Fibroblast of pulmonary artery (primary cell): ENCODE measurements around the gene ALOX12B.
"Not testable (repeated sequence)": the region's sequence is repeated elsewhere in the genome, so short reads cannot be mapped to it uniquely, and the experiment has no call there.

Experiments used
- DNase-seq: peaks from one replicate; pipeline ENCODE4 v3.0.0-alpha.2; 2010; ENCODE audit warnings: low read depth
- H3K4me3 ChIP-seq: replicated peaks from 2 replicates; pipeline ENCODE4 v1.5.1; 2011; ENCODE audit warnings: low read depth, mild to moderate bottlenecking, control low read depth, low read length, moderate library complexity
- TF ChIP-seq, protein P1 (sequence below): IDR thresholded peaks from 2 replicates; pipeline ENCODE4 v1.5.1; 2011; ENCODE audit warnings: mild to moderate bottlenecking, control low read depth, low read length, inconsistent platforms; ENCODE audit errors: missing control alignments

The ALOX12B gene

DNA sequence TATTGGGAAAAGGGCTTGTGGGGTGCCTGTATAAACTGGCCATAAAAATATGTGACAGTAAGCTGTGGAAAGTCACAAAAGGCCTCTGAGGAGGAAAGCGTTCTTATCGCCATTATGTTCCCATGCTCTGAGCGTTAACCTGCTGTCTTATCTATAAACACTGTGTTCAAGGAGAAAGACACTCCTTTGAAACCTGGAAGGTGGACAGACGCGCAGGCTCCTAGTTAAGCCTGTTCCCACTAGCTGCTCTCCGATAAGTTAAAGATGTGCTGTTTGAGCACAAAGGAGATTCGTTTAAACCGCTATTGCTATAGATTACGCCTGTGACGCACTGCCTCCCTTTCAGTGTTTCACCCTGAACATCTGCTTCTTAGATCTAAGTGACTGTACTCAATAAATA, 5.2 kb downstream of the ALOX12B start:
- TF ChIP-seq, protein P1, sequence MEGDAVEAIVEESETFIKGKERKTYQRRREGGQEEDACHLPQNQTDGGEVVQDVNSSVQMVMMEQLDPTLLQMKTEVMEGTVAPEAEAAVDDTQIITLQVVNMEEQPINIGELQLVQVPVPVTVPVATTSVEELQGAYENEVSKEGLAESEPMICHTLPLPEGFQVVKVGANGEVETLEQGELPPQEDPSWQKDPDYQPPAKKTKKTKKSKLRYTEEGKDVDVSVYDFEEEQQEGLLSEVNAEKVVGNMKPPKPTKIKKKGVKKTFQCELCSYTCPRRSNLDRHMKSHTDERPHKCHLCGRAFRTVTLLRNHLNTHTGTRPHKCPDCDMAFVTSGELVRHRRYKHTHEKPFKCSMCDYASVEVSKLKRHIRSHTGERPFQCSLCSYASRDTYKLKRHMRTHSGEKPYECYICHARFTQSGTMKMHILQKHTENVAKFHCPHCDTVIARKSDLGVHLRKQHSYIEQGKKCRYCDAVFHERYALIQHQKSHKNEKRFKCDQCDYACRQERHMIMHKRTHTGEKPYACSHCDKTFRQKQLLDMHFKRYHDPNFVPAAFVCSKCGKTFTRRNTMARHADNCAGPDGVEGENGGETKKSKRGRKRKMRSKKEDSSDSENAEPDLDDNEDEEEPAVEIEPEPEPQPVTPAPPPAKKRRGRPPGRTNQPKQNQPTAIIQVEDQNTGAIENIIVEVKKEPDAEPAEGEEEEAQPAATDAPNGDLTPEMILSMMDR = no peak
- no peak for DNase-seq
- H3K4me3 ChIP-seq = no peak overlapping the region

DNA sequence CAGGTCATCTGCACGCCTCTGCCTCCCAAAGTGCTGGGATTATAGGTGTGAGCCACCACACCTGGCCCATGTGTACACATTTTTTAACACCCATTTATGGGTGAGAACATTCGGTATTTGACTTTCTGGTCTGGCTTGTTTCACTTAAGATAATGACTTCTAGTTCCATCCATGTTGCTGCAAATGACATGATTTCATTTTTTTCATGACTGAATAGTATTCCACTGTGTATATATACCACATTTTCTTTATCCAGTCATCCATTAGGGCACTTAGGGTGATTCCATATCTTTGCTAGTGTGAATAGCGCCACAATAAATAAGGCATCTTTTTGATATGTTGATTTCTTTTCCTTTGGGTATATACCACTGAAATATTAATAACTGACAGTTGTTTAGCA, 5.6 kb downstream of the ALOX12B start:
- TF ChIP-seq, protein P1 = no peak
- no peak for DNase-seq
- no peak overlapping the region for H3K4me3 ChIP-seq

DNA sequence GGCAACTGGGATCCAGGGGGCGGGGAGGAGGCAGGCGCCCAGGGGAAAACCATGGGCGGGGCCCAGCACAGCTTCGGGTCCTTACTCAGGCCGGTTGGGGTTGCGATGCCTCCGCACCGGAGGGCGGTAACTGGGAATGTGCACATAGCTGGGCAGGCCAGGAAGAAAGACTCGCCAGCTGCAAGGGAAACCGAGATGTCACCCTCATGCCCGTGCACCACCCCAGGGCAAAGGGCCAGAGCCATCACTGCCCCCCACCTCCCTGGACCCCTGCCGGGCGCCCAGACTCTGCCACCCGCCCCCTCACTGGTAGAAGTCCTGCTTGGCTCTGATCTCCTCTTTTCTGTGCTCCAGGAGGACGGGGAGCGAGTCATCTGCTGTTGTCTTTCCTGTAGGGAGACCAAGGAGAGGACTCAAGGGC, 6.7 kb downstream of the ALOX12B start:
- H3K4me3 ChIP-seq = no peak overlapping the region
- TF ChIP-seq, protein P1 = no peak
- no peak for DNase-seq

DNA sequence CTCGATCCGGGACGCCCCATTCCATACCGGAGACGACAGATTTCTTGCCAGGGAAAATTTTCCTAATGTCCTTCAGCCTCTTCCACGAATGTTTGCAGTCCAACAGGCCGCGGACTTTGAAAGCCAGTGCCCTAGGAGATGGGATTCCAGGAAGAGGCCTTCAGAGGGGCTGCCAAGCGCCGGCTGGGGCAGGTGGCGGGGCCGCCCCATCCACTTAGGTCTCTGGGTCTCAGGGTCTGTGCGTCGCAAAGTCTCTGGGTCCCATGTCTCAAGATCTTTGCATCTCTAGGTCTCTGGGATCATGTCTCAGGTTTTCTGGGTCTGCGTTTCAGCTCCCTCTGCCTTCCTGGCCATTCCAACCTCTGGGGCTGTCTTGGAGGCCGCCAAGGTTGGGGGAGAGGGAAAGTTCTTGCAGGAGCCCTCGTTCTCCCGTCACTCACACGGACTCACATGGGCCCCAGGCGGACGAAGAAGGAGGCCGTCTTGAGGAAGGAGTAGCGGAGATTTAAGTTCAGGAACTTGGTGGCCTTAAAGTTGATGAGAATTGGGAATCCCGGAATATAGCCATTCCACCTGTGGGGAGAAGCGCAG, 7.2 kb downstream of the ALOX12B start:
- no peak for DNase-seq
- TF ChIP-seq, protein P1 = no peak
- no peak overlapping the region for H3K4me3 ChIP-seq

DNA sequence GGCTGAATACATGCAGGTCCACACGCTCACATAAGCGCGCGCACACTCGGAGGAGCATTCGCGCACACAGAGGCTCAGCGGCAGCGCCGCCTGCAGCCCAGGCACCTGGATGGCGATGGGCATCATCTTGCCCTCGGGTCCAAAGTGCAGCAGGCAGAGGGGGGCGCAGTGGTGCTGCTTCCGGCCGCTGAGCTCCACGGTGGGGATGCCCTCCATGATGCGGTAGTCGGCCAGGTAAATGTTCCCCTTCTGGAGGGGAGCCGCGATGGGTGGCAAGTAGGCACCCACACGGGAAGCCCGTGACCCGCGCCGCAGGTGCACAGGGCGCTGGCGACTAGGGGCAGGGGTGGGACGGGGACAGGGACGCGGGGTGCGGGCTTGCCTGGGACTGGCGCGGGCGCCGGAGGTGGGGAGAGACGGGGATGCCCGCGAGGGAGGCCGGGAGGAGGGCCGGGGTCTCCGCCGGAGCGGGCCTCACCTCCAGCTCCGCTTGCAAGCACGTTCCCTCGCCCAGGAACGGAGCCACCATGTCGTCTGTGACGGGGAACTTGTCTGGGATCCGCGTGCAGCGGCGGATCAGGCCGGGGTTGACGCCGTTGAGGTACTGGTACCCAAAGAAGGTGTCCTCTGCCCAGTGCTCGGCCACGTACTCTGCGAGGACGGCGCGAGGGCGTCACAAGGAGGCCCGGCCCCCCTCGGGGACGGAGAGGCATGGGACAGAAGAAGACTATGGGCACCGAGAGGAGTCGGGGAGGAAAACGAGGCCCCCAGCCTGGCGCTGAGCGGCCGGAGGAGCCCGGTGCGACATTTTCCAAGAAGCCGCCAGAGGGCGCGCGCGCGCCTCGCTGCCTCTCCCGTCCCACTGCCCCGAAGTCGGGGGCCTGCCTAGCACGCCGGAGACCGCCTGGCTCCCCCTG, 8.0 kb downstream of the ALOX12B start:
- peak overlapping the region; percentile 39 for H3K4me3 ChIP-seq
- TF ChIP-seq, protein P1 = peak; percentile 68
- DNase-seq = peak; percentile 46

DNA sequence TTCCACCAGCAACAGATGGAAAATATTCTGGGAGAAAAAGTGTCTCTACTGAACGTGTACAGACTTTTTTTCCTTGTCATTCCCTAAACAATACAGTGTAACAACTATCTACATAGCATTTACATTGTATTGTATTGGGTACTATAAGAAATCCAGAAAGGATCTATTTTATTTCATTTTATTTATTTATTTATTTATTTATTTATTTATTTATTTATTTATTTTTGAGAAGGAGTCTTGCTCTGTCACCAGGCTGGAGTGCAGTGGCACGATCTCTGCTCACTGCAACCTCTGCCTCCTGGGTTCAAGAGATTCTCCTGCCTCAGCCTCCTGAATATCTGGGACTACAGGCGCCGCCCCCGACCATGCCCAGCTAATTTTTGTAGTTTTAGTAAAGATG, 9.6 kb downstream of the ALOX12B start:
- DNase-seq = not testable (repeated sequence)

DNA sequence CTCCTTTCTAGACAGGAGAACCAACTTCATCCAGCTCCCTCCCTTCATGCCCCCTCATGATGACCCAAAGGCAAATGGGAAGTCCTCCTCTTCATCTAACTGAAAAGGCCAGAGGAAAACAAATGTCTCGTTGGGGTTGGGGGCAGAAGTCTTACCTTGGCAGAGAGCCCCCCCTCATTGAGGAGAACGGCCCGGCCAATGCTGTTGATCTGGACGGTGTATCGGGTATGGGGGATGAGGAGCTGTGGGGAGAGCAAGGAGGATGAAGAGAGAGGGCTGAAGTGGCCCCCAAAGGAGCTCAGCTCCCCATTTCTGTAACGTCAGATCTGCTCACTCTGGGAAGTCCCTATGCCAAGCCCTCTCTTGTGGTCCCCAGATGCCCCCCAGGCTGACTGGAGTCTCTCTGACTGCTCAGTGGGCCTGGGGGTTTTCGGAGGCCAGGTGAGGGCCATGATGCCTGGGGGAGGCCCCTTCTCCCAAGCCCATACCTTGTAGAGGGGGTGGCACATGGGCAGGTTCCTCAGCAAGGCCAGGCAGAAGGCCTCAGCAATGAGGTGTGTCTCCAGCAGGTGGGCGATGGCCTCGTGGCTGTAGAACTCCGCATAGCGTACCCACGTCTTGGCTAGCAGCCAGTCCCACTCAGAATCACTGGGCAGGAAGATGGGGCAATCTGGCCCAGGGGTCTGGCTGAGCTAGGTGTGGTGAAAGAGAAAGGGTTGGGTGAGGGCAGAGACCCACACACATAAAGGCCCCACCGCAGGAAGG, 10.8 kb downstream of the ALOX12B start:
- DNase-seq = no peak
- H3K4me3 ChIP-seq = no peak overlapping the region
- TF ChIP-seq, protein P1 = no peak

More for the DNA sequence above, 9.6 kb downstream of the ALOX12B start:
- H3K4me3 ChIP-seq = not testable (repeated sequence)
